Activated naive CD4-positive, alpha-beta T cell treated with anti-CD3 and anti-CD28 coated beads, Interleukin-2, amount 10 ng/mL, durations not matched to agents 7 days and 5 days (primary cell): ENCODE data around the gene CATSPERZ.

ENCODE experiments used
- CTCF ChIA-PET: fragments of 350-600 bp; sonication (Branson Sonifier 250); formaldehyde crosslinking; loops from one replicate; lab custom pipeline; 2021; ENCODE audit warnings: antibody characterized with exemption; lab: Charles Lee
- DNase-seq: peaks from one replicate; pipeline ENCODE4 v3.0.0-alpha.2; 2020
- H3K27ac Mint-ChIP-seq: one replicate; pipeline ENCODE4 v1.8.0; 2021; ENCODE audit warnings: mild to moderate bottlenecking, moderate library complexity, mixed read lengths
- H3K27me3 Mint-ChIP-seq: one replicate; pipeline ENCODE4 v1.8.0; 2021; ENCODE audit warnings: mild to moderate bottlenecking, mixed read lengths
- H3K36me3 Mint-ChIP-seq: one replicate; pipeline ENCODE4 v1.8.0; 2021; ENCODE audit warnings: mixed read lengths
- H3K4me1 Mint-ChIP-seq: one replicate; pipeline ENCODE4 v1.8.0; 2021; ENCODE audit warnings: mixed read lengths
- H3K4me3 Mint-ChIP-seq: one replicate; pipeline ENCODE4 v1.8.0; 2021; ENCODE audit warnings: mild to moderate bottlenecking, moderate library complexity, mixed read lengths
- H3K9me3 Mint-ChIP-seq: one replicate; pipeline ENCODE4 v1.8.0; 2021; ENCODE audit warnings: mixed read lengths

CATSPERZ gene

GRCh38 chr11:64268025-64268892 lies 31.9 kb upstream of the CATSPERZ start:
- Mint-ChIP-seq H3K4me1 (peaks cover 26% of the 10 kb centered on the region), H3K27me3 (no peaks in the 10 kb centered on the region), H3K9me3 (no peaks in the 10 kb centered on the region), H3K4me3 (peak overlapping the region; percentile 92), H3K27ac (peak overlapping the region; percentile 97), H3K36me3 (peaks cover 4% of the 10 kb centered on the region)
- CTCF ChIA-PET: interaction anchor here (0.8 to 2.4 kb wide), 7 partner anchors 10 to 64 kb away, joined by 3 to 15 read pairs (median 6); partner anchors contain the start of genes ESRRA, FERMT3, PLCB3 and PPP1R14B
- DNase-seq: no peak

- Mint-ChIP-seq H3K36me3 (peaks cover 7% of the 10 kb centered on the region), H3K9me3 (no peaks in the 10 kb centered on the region), H3K4me3 (peak overlapping the region; percentile 92), H3K27me3 (no peaks in the 10 kb centered on the region), H3K27ac (peak overlapping the region; percentile 97), H3K4me1 (peaks cover 26% of the 10 kb centered on the region)
- peak; percentile 61 for DNase-seq
- CTCF ChIA-PET: interaction anchor here (0.8 to 2.4 kb wide), 6 partner anchors 11 to 64 kb away, joined by 3 to 15 read pairs (median 8); partner anchors contain the start of genes ESRRA, FERMT3, PLCB3 and PPP1R14B
Observed at GRCh38 chr11:64268893-64269539, 31.1 kb upstream of the CATSPERZ start.

GRCh38 chr11:64269540-64270220 lies 30.5 kb upstream of the CATSPERZ start:
- H3K27ac Mint-ChIP-seq: peak overlapping the region; percentile 97

GRCh38 chr11:64275031-64275800 lies 24.9 kb upstream of the CATSPERZ start:
- Mint-ChIP-seq H3K9me3 (no peaks in the 10 kb centered on the region), H3K27me3 (no peaks in the 10 kb centered on the region), H3K4me3 (no peak overlapping the region), H3K27ac (no peak overlapping the region), H3K36me3 (peaks cover 13% of the 10 kb centered on the region), H3K4me1 (peaks cover 13% of the 10 kb centered on the region)
- no peak for DNase-seq
- CTCF ChIA-PET: interaction anchor here (1.5 kb wide), 1 partner anchor 29 kb away, joined by 4 read pairs; the partner anchor contains the start of gene ESRRA

More at GRCh38 chr11:64269540-64270220, 30.5 kb upstream of the CATSPERZ start:
- DNase-seq: peak; percentile 98
- H3K36me3 Mint-ChIP-seq: peaks cover 8% of the 10 kb centered on the region
- H3K4me1 Mint-ChIP-seq: peaks cover 26% of the 10 kb centered on the region
- H3K4me3 Mint-ChIP-seq: peak overlapping the region; percentile 92
- CTCF ChIA-PET: interaction anchor here (1.0 to 2.4 kb wide), 6 partner anchors 11 to 65 kb away, joined by 3 to 15 read pairs (median 8); partner anchors contain the start of genes ESRRA, FERMT3, PLCB3 and PPP1R14B
- no peaks in the 10 kb centered on the region for H3K27me3 Mint-ChIP-seq
- H3K9me3 Mint-ChIP-seq: no peaks in the 10 kb centered on the region

GRCh38 chr11:64275841-64276240 lies 24.3 kb upstream of the CATSPERZ start:
- H3K27ac Mint-ChIP-seq: no peak overlapping the region
- peaks cover 13% of the 10 kb centered on the region for H3K4me1 Mint-ChIP-seq
- H3K9me3 Mint-ChIP-seq: no peaks in the 10 kb centered on the region
- no peak for DNase-seq
- H3K36me3 Mint-ChIP-seq: peaks cover 13% of the 10 kb centered on the region
- CTCF ChIA-PET: interaction anchor here (1.5 kb wide), 1 partner anchor 29 kb away, joined by 4 read pairs; the partner anchor contains the start of gene ESRRA
- no peaks in the 10 kb centered on the region for H3K27me3 Mint-ChIP-seq
- H3K4me3 Mint-ChIP-seq: no peak overlapping the region

GRCh38 chr11:64276653-64277431 lies 23.3 kb upstream of the CATSPERZ start:
- Mint-ChIP-seq H3K27me3 (no peaks in the 10 kb centered on the region), H3K4me3 (no peak overlapping the region), H3K27ac (no peak overlapping the region), H3K9me3 (no peaks in the 10 kb centered on the region), H3K4me1 (peaks cover 11% of the 10 kb centered on the region), H3K36me3 (peaks cover 13% of the 10 kb centered on the region)
- CTCF ChIA-PET: interaction anchor here (0.8 to 1.5 kb wide), 3 partner anchors 9 to 72 kb away, joined by 3 to 4 read pairs (median 3); partner anchors contain the start of genes ESRRA and GPR137
- no peak for DNase-seq

GRCh38 chr11:64278576-64279190 lies 21.5 kb upstream of the CATSPERZ start:
- Mint-ChIP-seq H3K9me3 (no peaks in the 10 kb centered on the region), H3K4me1 (peaks cover 15% of the 10 kb centered on the region), H3K36me3 (peaks cover 15% of the 10 kb centered on the region), H3K4me3 (no peak overlapping the region), H3K27me3 (no peaks in the 10 kb centered on the region), H3K27ac (no peak overlapping the region)
- CTCF ChIA-PET: no interaction called here
- no peak for DNase-seq

GRCh38 chr11:64281957-64282770 lies 18.0 kb upstream of the CATSPERZ start:
- H3K27me3 Mint-ChIP-seq: no peaks in the 10 kb centered on the region
- no peak for DNase-seq
- CTCF ChIA-PET: interaction anchor here (1.4 kb wide), 1 partner anchor 19 kb away, joined by 4 read pairs; no protein-coding TSS in a partner anchor
- H3K4me1 Mint-ChIP-seq: peaks cover 31% of the 10 kb centered on the region
- no peak overlapping the region for H3K27ac Mint-ChIP-seq
- H3K9me3 Mint-ChIP-seq: no peaks in the 10 kb centered on the region
- no peak overlapping the region for H3K4me3 Mint-ChIP-seq
- H3K36me3 Mint-ChIP-seq: peaks cover 9% of the 10 kb centered on the region

- CTCF ChIA-PET: interaction anchor here (0.8 to 2.5 kb wide), 3 partner anchors 12 to 73 kb away, joined by 3 to 15 read pairs (median 14); no protein-coding TSS in a partner anchor
- Mint-ChIP-seq H3K4me1 (peaks cover 32% of the 10 kb centered on the region), H3K4me3 (peak overlapping the region; percentile 83), H3K27ac (no peak overlapping the region), H3K9me3 (no peaks in the 10 kb centered on the region), H3K27me3 (no peaks in the 10 kb centered on the region), H3K36me3 (peaks cover 9% of the 10 kb centered on the region)
- no peak for DNase-seq
Observed at GRCh38 chr11:64283092-64283491, 17.1 kb upstream of the CATSPERZ start.

- H3K9me3 Mint-ChIP-seq: no peaks in the 10 kb centered on the region
- CTCF ChIA-PET: interaction anchor here (0.7 to 2.5 kb wide), 5 partner anchors 13 to 80 kb away, joined by 3 to 15 read pairs (median 5); no protein-coding TSS in a partner anchor
- peak within 1 kb of the TSS; percentile 89 for H3K27ac Mint-ChIP-seq
- peaks cover 29% of the 10 kb centered on the region for H3K4me1 Mint-ChIP-seq
- H3K4me3 Mint-ChIP-seq: peak within 1 kb of the TSS; percentile 83
- peaks cover 4% of the 10 kb centered on the region for H3K36me3 Mint-ChIP-seq
- H3K27me3 Mint-ChIP-seq: peaks cover 10% of the 10 kb centered on the region
- peak; percentile 96 for DNase-seq
Observed at GRCh38 chr11:64284048-64284961, 15.9 kb upstream of the CATSPERZ start, which contains the start of gene BAD. TSS of gene BAD (minus strand) at chr11:64284665. CDS start at chr11:64284368, 297 bp downstream.
